Vagina (tissue), 2 donors: ENCODE results near the gene TOPBP1. TPM values are rescaled to one million over a fixed set of nuclear protein-coding genes. Genes with fewer than 3 reads are reported as not detected.

Source experiments
- DNase-seq, 2 donors: peaks; one replicate each; pipeline ENCODE4 v3.0.0-alpha.2; 2017; ENCODE audit errors: extremely low spot score in 2 of 2
- H3K27ac ChIP-seq: fragments of 200-600 bp; sonication (generic); one replicate; pipeline ENCODE4 v1.5.1; 2019
- H3K27me3 ChIP-seq: fragments of 200-600 bp; sonication (generic); one replicate; pipeline ENCODE4 v1.5.1; 2019
- H3K36me3 ChIP-seq, 2 donors: fragments of 200-600 bp; sonication (generic); one replicate each; pipeline ENCODE4 v1.5.1; 2017 to 2019
- H3K4me1 ChIP-seq: fragments of 200-600 bp; sonication (generic); one replicate; pipeline ENCODE4 v1.5.1; 2019
- H3K4me3 ChIP-seq, 2 donors: fragments of 200-600 bp; sonication (generic); 1 replicate in 1 of 2; 2 replicates in 1 of 2; pipeline ENCODE4 v1.5.1; 2016 to 2019
- H3K9me3 ChIP-seq: fragments of 200-600 bp; sonication (generic); one replicate; pipeline ENCODE4 v1.5.1; 2019
- CTCF ChIP-seq, 3 experiments: fragments of 450-650 bp in 2 of 3; fragments of 200-600 bp in 1 of 3; sonication (generic) in 1 of 3; IDR thresholded peaks; one replicate each; pipeline ENCODE4 v1.5.1; 2017 to 2019; ENCODE audit warnings: antibody characterized with exemption in 3 of 3, mild to moderate bottlenecking in 2 of 3, moderate library complexity in 2 of 3
- POLR2A ChIP-seq, 2 donors: fragments of 450-650 bp; IDR thresholded peaks; one replicate each; pipeline ENCODE4 v1.6.1; 2017; ENCODE audit warnings: antibody characterized with exemption in 2 of 2, mild to moderate bottlenecking in 2 of 2, moderate library complexity in 2 of 2
- POLR2AphosphoS5 ChIP-seq, 2 donors: sonication (generic); formaldehyde crosslinking; IDR thresholded peaks; one replicate each; pipeline ENCODE4 v1.9.0; 2017; ENCODE audit warnings: antibody characterized with exemption in 2 of 2, mild to moderate bottlenecking in 2 of 2, low read depth in 1 of 2; ENCODE audit not compliant: insufficient read depth in 1 of 2
- intact Hi-C: fragments of 100-400 bp; cut with DNase I; formaldehyde crosslinking; loops from one replicate; pipeline ENCODE4 v1.15.1; 2023
- total RNA-seq: library from RNA; depleted of rRNA; stranded (reverse); fragments of >200 nt; gene quantifications from one replicate; pipeline ENCODE4 v1.2.3, GENCODE V29; 2016

TOPBP1 gene
- total RNA-seq, 1 donor from 2014 or later = 28.2 TPM

GRCh38 chr3:133583396-133583795, 78.3 kb downstream of the TOPBP1 start:
- H3K4me3 ChIP-seq = no peak overlapping the region
- intact Hi-C loops = no loop called here
- no peak for DNase-seq
- no peak for TF ChIP-seq POLR2AphosphoS5 (IDR thresholded peaks at IDR 0.05; ENCODE audit: insufficient read depth in 1 of 2, low read depth in 1 of 2)
- no peaks in the 10 kb centered on the region for H3K9me3 ChIP-seq
- H3K27ac ChIP-seq = no peak overlapping the region
- peaks cover 0 to 79% of the 10 kb centered on the region in 2 donors for H3K36me3 ChIP-seq
- no peaks in the 10 kb centered on the region for H3K27me3 ChIP-seq
- H3K4me1 ChIP-seq = peaks cover 51% of the 10 kb centered on the region

- no peak for DNase-seq
- H3K4me3 ChIP-seq = no peak overlapping the region
- H3K36me3 ChIP-seq = peaks cover 0 to 55% of the 10 kb centered on the region in 2 donors
- intact Hi-C loops = no loop called here
- TF ChIP-seq CTCF (IDR thresholded peaks at IDR 0.05) = peak in 1 of 3 experiments; percentile 36
- TF ChIP-seq POLR2AphosphoS5 (IDR thresholded peaks at IDR 0.05; ENCODE audit: insufficient read depth in 1 of 2, low read depth in 1 of 2) = no peak
- TF ChIP-seq POLR2A (IDR thresholded peaks at IDR 0.05) = no peak
- H3K4me1 ChIP-seq = peaks cover 84% of the 10 kb centered on the region
- H3K27me3 ChIP-seq = no peaks in the 10 kb centered on the region
- H3K27ac ChIP-seq = no peak overlapping the region
- H3K9me3 ChIP-seq = no peaks in the 10 kb centered on the region
These were observed 83.1 kb downstream of the TOPBP1 start for GRCh38 chr3:133578548-133579191.

- no peak for TF ChIP-seq CTCF (IDR thresholded peaks at IDR 0.05)
- no peak for TF ChIP-seq POLR2A (IDR thresholded peaks at IDR 0.05)
- no peak for TF ChIP-seq POLR2AphosphoS5 (IDR thresholded peaks at IDR 0.05; ENCODE audit: insufficient read depth in 1 of 2, low read depth in 1 of 2)
- Histone ChIP-seq H3K4me1 (peaks cover 67% of the 10 kb centered on the region), H3K36me3 (peaks cover 0 to 45% of the 10 kb centered on the region in 2 donors), H3K27me3 (no peaks in the 10 kb centered on the region), H3K4me3 (peak overlapping the region in 1 of 2 donors; percentile 15), H3K27ac (peak overlapping the region; percentile 15), H3K9me3 (no peaks in the 10 kb centered on the region)
- DNase-seq = no peak
- intact Hi-C loops = no loop called here
These were observed 85.6 kb downstream of the TOPBP1 start for GRCh38 chr3:133576169-133576568.

- no peaks in the 10 kb centered on the region for H3K27me3 ChIP-seq
- no peak for DNase-seq
- H3K4me3 ChIP-seq = peak overlapping the region; percentile 73 to 93
- intact Hi-C loops = no loop called here
- H3K9me3 ChIP-seq = no peaks in the 10 kb centered on the region
- H3K4me1 ChIP-seq = peaks cover 56% of the 10 kb centered on the region
- no peak for TF ChIP-seq CTCF (IDR thresholded peaks at IDR 0.05)
- TF ChIP-seq POLR2AphosphoS5 (IDR thresholded peaks at IDR 0.05; ENCODE audit: insufficient read depth in 1 of 2, low read depth in 1 of 2) = no peak
- no peak for TF ChIP-seq POLR2A (IDR thresholded peaks at IDR 0.05)
- H3K27ac ChIP-seq = peak overlapping the region; percentile 90
- H3K36me3 ChIP-seq = peaks cover 0 to 40% of the 10 kb centered on the region in 2 donors
These were observed 86.7 kb downstream of the TOPBP1 start for GRCh38 chr3:133575086-133575485.

- intact Hi-C loops = loop anchor here (5.0 kb wide), 1 partner anchor 852 kb away; the partner anchor contains the start of gene NPHP3
- peak overlapping the region; percentile 73 to 93 for H3K4me3 ChIP-seq
- peaks cover 0 to 33% of the 10 kb centered on the region in 2 donors for H3K36me3 ChIP-seq
- TF ChIP-seq POLR2A (IDR thresholded peaks at IDR 0.05) = peak in 1 of 2 donors; percentile 24
- peak; percentile 27 to 78 for TF ChIP-seq POLR2AphosphoS5 (IDR thresholded peaks at IDR 0.05; ENCODE audit: insufficient read depth in 1 of 2, low read depth in 1 of 2)
- TF ChIP-seq CTCF (IDR thresholded peaks at IDR 0.05) = no peak
- no peak for DNase-seq
- H3K4me1 ChIP-seq = peaks cover 51% of the 10 kb centered on the region
- H3K27me3 ChIP-seq = no peaks in the 10 kb centered on the region
- peak overlapping the region; percentile 90 for H3K27ac ChIP-seq
- no peaks in the 10 kb centered on the region for H3K9me3 ChIP-seq
These were observed 87.4 kb downstream of the TOPBP1 start for GRCh38 chr3:133574260-133574881.
